HPDE6-E6E7 (cell line): ENCODE results near the gene RASGRF2.
"Not testable (repeated sequence)": the region's sequence is repeated elsewhere in the genome, so short reads cannot be mapped to it uniquely, and the experiment has no call there.

ENCODE experiments used
- DNase-seq: peaks from one replicate; pipeline ENCODE4 v3.0.0; 2011; ENCODE audit warnings: missing footprints; ENCODE audit errors: extremely low spot score

The RASGRF2 gene

GRCh38 chr5:81070571-81071255 is 110.5 kb downstream of the RASGRF2 start:
- no peak for DNase-seq

- no peak for DNase-seq
These were observed 114.9 kb downstream of the RASGRF2 start for GRCh38 chr5:81075041-81075440.

- DNase-seq, result no peak
These were observed 116.9 kb downstream of the RASGRF2 start for GRCh38 chr5:81077105-81077504.

- DNase-seq, result no peak
These were observed 118.8 kb downstream of the RASGRF2 start for GRCh38 chr5:81078930-81079329.

- no peak for DNase-seq
These were observed 120.8 kb downstream of the RASGRF2 start for GRCh38 chr5:81080809-81081460.

GRCh38 chr5:81081461-81081835 is 121.3 kb downstream of the RASGRF2 start:
- no peak for DNase-seq

- DNase-seq, result no peak
These were observed 126.7 kb downstream of the RASGRF2 start for GRCh38 chr5:81086881-81087281.

GRCh38 chr5:81091199-81091598 is 131.0 kb downstream of the RASGRF2 start:
- no peak for DNase-seq

- no peak for DNase-seq
These were observed 133.5 kb downstream of the RASGRF2 start for GRCh38 chr5:81093536-81094196.

GRCh38 chr5:81095835-81096234 is 135.7 kb downstream of the RASGRF2 start:
- DNase-seq, result no peak

- DNase-seq, result no peak
These were observed 137.6 kb downstream of the RASGRF2 start for GRCh38 chr5:81097713-81098112.

- no peak for DNase-seq
These were observed 145.2 kb downstream of the RASGRF2 start for GRCh38 chr5:81105261-81105877.

GRCh38 chr5:81115261-81115660 is 155.1 kb downstream of the RASGRF2 start:
- DNase-seq, result no peak

- no peak for DNase-seq
These were observed 157.4 kb downstream of the RASGRF2 start for GRCh38 chr5:81117566-81117965.

- DNase-seq, result no peak
These were observed 161.1 kb downstream of the RASGRF2 start for GRCh38 chr5:81121273-81121672.

- DNase-seq, result no peak
These were observed 161.9 kb downstream of the RASGRF2 start for GRCh38 chr5:81121836-81122630.

GRCh38 chr5:81124689-81125088 is 164.5 kb downstream of the RASGRF2 start:
- DNase-seq, result not testable (repeated sequence)

- DNase-seq, result no peak
These were observed 165.8 kb downstream of the RASGRF2 start for GRCh38 chr5:81125959-81126358.

- DNase-seq, result no peak
These were observed 168.3 kb downstream of the RASGRF2 start for GRCh38 chr5:81128416-81128815.

- DNase-seq, result no peak
These were observed 172.2 kb downstream of the RASGRF2 start for GRCh38 chr5:81132381-81132780.

GRCh38 chr5:81134066-81134465 is 173.9 kb downstream of the RASGRF2 start:
- DNase-seq, result no peak

- DNase-seq, result no peak
These were observed 174.4 kb downstream of the RASGRF2 start for GRCh38 chr5:81134566-81134965.
